ENCODE results near the gene PHKB.

Gene PHKB

GRCh38 chr16:47446431-47446830 is 14.7 kb upstream of the PHKB start:
- no peak for DNase-seq (ENCODE audit: low spot score)
- H3K27ac ChIP-seq: no peak overlapping the region
- no peak overlapping the region for H3K4me3 ChIP-seq
- no peak for TF ChIP-seq CTCF (IDR thresholded peaks at IDR 0.05)

DNA sequence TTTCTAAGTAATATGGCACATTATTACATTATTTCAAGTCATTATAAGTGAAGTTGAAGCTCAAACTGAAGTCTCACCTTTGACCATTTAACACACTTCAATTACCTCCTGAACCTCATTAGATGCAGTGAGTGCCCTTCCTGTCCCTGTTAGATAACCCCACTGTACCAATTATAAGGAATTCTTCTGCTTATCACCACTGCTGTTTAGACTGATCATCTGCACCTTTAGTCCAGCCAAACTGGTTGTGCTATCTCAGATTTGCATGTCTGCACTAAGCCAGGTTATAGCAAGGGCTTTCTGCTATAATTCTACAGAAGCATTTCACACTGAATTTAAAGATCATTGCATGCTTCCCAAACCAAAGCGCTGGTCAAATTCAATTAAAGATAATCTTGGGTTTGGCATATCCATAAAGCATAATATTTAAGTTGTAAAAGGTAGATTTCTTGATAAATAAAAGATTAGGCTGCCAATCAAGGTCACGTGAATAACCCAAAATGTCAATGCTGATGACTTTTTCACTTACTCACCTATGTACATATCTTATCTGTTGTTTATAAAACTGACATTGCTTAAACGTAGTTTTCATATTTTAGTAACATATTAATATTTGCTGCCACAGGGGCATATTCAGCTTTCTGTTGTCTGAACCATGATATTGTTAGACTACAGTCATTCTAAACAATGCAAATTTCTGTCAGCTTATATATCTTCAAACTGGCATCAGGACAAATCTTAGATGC is 12.1 kb upstream of the PHKB start:
- no peak for TF ChIP-seq CTCF (IDR thresholded peaks at IDR 0.05)
- Histone ChIP-seq H3K27ac (no peak overlapping the region), H3K4me3 (no peak overlapping the region)
- DNase-seq (ENCODE audit: low spot score): no peak

DNA sequence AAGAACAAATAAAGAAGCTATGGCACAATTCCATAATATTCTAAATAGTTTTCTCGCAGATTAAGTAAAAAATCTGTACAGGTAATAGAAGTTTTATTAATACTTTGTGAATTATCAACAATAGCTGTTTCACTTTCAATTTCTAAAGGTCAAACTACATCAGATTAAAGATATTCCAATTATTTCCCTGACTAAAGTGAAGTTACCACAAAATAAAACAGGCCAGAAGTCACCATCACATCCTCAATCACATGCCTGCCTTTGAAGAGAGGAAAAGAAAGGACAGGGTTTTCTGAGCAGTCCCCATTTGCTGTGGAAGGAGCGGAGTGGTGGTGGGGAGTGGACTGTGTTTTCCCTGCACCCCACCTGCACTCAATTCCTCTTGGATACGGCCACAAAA is 11.3 kb upstream of the PHKB start:
- TF ChIP-seq CTCF (IDR thresholded peaks at IDR 0.05): no peak
- no peak for DNase-seq (ENCODE audit: low spot score)
- Histone ChIP-seq H3K27ac (no peak overlapping the region), H3K4me3 (no peak overlapping the region)

DNA sequence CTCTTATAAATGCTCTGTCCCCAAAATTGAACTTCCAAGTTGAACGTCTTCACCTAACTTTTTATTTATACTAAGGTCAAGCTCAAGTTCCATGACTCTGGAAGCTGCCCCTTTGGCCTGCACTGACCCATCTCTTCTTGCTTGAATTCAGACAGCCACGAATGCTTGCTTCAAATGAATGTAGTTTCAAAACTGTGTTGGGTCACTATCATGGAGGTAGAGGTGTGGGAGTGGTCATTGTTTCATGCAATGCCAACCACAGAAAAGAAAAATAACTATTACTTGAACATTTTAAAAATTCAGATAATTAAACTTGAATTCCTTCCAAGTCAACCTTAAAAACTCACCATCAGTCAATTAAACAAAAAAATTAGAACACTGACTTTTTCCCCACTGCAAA is 2.8 kb upstream of the PHKB start:
- H3K4me3 ChIP-seq: no peak overlapping the region
- TF ChIP-seq CTCF (IDR thresholded peaks at IDR 0.05): no peak
- no peak overlapping the region for H3K27ac ChIP-seq
- DNase-seq (ENCODE audit: low spot score): no peak

GRCh38 chr16:47459603-47460002 is 1.5 kb upstream of the PHKB start:
- DNase-seq (ENCODE audit: low spot score): no peak
- H3K4me3 ChIP-seq: peak overlapping the region; percentile 84
- no peak overlapping the region for H3K27ac ChIP-seq
- TF ChIP-seq CTCF (IDR thresholded peaks at IDR 0.05): no peak

DNA sequence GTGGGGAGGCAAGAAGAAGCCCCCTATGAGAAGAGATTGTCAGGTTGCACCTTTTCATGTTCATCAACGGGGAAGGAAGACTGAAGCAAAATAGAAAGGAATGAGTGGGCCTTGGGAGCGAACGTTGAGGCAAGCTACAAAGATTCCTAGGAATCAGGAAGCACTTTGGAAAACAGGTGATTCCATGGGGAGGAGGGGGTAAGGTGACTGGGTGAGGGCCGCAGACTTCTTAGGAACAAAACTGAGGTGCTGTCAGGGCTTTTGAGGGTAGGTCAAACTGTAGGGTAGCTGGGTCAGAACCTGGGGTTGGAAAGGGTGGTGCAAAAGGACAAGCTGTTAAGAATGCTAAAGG is 796 bp upstream of the PHKB start:
- Histone ChIP-seq H3K4me3 (peak overlapping the region; percentile 84), H3K27ac (peak overlapping the region; percentile 93 to 97)
- TF ChIP-seq CTCF (IDR thresholded peaks at IDR 0.05): no peak
- no peak for DNase-seq (ENCODE audit: low spot score)

DNA sequence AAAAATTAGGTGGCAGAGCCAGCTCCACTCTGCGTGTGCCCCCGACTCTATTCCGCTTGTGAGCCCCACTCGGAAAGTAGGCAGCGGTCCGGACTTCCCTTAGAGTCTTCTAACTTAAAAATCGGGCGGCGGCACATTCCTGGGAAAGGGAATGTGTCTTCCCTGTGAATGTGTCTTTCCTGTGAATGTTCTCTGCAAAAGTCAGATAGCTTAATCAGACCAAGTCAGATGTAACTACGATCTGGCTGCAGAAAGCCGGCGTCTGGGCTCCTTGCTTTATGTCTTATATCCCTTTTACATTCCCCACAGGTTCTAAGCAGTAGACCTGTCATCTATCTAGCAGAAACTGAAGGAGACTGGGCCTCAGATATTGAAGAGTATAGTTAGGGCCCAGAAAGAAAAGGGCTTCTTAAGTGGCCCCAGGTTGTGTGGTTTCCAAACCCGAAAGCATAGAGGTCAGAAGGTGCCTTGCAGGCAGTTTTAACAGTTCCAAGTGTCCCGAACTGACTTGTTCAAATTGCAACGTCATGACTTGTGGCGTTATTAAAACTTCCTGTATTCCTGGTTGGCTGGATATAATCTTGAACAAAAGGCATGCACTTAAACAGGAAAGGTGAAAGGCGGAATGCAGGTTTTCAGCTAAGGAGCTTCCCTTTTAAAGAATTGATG is 601 bp downstream of the PHKB start:
- peak overlapping the region; percentile 93 to 97 for H3K27ac ChIP-seq
- no peak for DNase-seq (ENCODE audit: low spot score)
- peak overlapping the region; percentile 84 for H3K4me3 ChIP-seq
- no peak for TF ChIP-seq CTCF (IDR thresholded peaks at IDR 0.05)

Data from coronary artery (tissue), 2 donors.